ENCODE data around the gene CTDSPL2.
"Not testable (repeated sequence)": the region's sequence is repeated elsewhere in the genome, so short reads cannot be mapped to it uniquely, and the experiment has no call there.

GRCh38 chr15:44453578-44454283 lies 26.3 kb downstream of the CTDSPL2 start:
- not testable (repeated sequence) for TF ChIP-seq CTCF (IDR thresholded peaks at IDR 0.05); RFX5 (IDR thresholded peaks at IDR 0.05); ESRRA (IDR thresholded peaks at IDR 0.05; ENCODE audit: borderline replicate concordance, low read length); SMC3 (IDR thresholded peaks at IDR 0.05); CHD2 (IDR thresholded peaks at IDR 0.05; ENCODE audit: low read length, partially characterized antibody); PBX3 (IDR thresholded peaks at IDR 0.05); MAX (IDR thresholded peaks at IDR 0.05)
